Caco-2 (cell line): Measurements from ENCODE around the gene EZH2. TPM values are rescaled to one million over a fixed set of nuclear protein-coding genes. Genes with fewer than 3 reads are reported as not detected.

Source experiments
- BruUV-seq: library from RNA; stranded (reverse); fragments of 400-500 nt; replicated peaks from 2 replicates; lab custom pipeline; 2021; lab: Mats Ljungman, UMichigan
- CTCF ChIA-PET: fragments of 300-600 bp; sonication (Branson Sonifier 250); formaldehyde crosslinking; loops from one replicate; lab custom pipeline; 2022; ENCODE audit warnings: antibody characterized with exemption; lab: Charles Lee
- POLR2A ChIA-PET: fragments of 300-600 bp; sonication (Branson Sonifier 250); formaldehyde crosslinking; loops from one replicate; lab custom pipeline; 2022; ENCODE audit warnings: antibody characterized with exemption; lab: Charles Lee
- DNase-seq, 2 experiments: peaks; one replicate each; pipeline versions ENCODE4 v3.0.0 to v3.0.0-alpha.2; 2020 to 2022
- H3K27me3 ChIP-seq: replicated peaks from 2 replicates; pipeline ENCODE4 v1.6.0; 2011; ENCODE audit warnings: low read length; ENCODE audit not compliant: control insufficient read depth, insufficient read depth
- H3K36me3 ChIP-seq: 2 replicates; pipeline ENCODE4 v1.5.1; 2011; ENCODE audit warnings: low read length; ENCODE audit not compliant: control insufficient read depth, insufficient read depth
- H3K4me1 ChIP-seq: fragments of 250-450 bp; sonication (Bioruptor Pico); 2 replicates; pipeline ENCODE4 v1.5.1; 2020; ENCODE audit warnings: mild to moderate bottlenecking
- H3K4me3 ChIP-seq: 2 replicates; pipeline ENCODE4 v1.5.1; 2011; ENCODE audit warnings: low read depth, mild to moderate bottlenecking, control low read depth, low read length
- H3K9me3 ChIP-seq: fragments of 250-450 bp; sonication (Bioruptor Pico); 2 replicates; pipeline ENCODE4 v1.5.1; 2020; ENCODE audit warnings: mild to moderate bottlenecking, moderate library complexity
- H3K27ac Mint-ChIP-seq: one replicate; pipeline ENCODE4 v1.8.0; 2022; ENCODE audit warnings: mixed read lengths; ENCODE audit not compliant: unreplicated experiment
- H3K27me3 Mint-ChIP-seq: one replicate; pipeline ENCODE4 v1.8.0; 2022; ENCODE audit warnings: mixed read lengths; ENCODE audit not compliant: insufficient read depth, unreplicated experiment
- H3K36me3 Mint-ChIP-seq: one replicate; pipeline ENCODE4 v1.8.0; 2022; ENCODE audit warnings: mild to moderate bottlenecking, mixed read lengths; ENCODE audit not compliant: insufficient read depth, unreplicated experiment
- H3K4me1 Mint-ChIP-seq: one replicate; pipeline ENCODE4 v1.8.0; 2022; ENCODE audit warnings: low read depth, mixed read lengths; ENCODE audit not compliant: unreplicated experiment
- H3K4me3 Mint-ChIP-seq: one replicate; pipeline ENCODE4 v1.8.0; 2022; ENCODE audit warnings: mild to moderate bottlenecking, moderate library complexity, mixed read lengths; ENCODE audit not compliant: unreplicated experiment
- H3K9me3 Mint-ChIP-seq: one replicate; pipeline ENCODE4 v1.8.0; 2022; ENCODE audit warnings: mixed read lengths; ENCODE audit not compliant: unreplicated experiment
- intact Hi-C: fragments of 100-400 bp; cut with micrococcal nuclease; formaldehyde crosslinking; loops from one replicate; pipeline ENCODE4 v1.10.0; 2022; ENCODE audit not compliant: unreplicated experiment
- total RNA-seq: library from RNA; stranded (reverse); gene quantifications from 2 replicates; pipeline ENCODE4 v1.2.3, GENCODE V29; 2022
- TF ChIP-seq, protein P1 (sequence below), 2 experiments: fragments of 200-600 bp in 1 of 2; IDR thresholded peaks; 1 replicate in 1 of 2; 2 replicates in 1 of 2; pipeline versions ENCODE4 v1.5.1 to v1.8.0; 2011 to 2022; ENCODE audit warnings: antibody characterized with exemption in 1 of 2, control low read depth in 1 of 2, inconsistent platforms in 1 of 2, low read depth in 1 of 2, low read length in 1 of 2, mild to moderate bottlenecking in 1 of 2, moderate library complexity in 1 of 2; ENCODE audit not compliant: insufficient read depth in 1 of 2, severe bottlenecking in 1 of 2, unreplicated experiment in 1 of 2

Gene EZH2
- total RNA-seq, 1 experiment from 2014 or later, result 63.7 TPM

DNA sequence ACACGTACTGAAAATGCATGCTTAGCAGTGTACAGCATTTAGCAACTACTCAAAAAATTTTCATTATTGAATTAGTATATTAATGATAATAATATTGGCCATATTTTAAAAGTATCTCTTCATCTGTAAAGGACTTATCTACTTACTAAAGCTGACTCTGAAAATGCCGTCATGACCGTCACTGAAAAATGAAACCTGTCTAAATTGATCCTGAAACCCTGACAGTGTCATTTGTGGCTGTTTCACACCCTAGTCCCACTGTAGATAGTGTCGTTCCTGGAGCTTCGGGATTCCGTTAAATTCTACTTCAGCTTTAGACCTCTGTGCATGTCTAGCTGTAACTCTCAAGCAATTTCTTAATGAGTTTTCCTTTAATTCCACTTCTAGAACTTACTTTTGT lies 35.8 kb upstream of the EZH2 start:
- Mint-ChIP-seq H3K27ac (no peak overlapping the region), H3K4me3 (no peak overlapping the region), H3K4me1 (peaks cover 12% of the 10 kb centered on the region), H3K36me3 (no peaks in the 10 kb centered on the region), H3K27me3 (no peaks in the 10 kb centered on the region), H3K9me3 (no peaks in the 10 kb centered on the region)
- Histone ChIP-seq H3K9me3 (no peaks in the 10 kb centered on the region), H3K4me1 (no peaks in the 10 kb centered on the region), H3K36me3 (no peaks in the 10 kb centered on the region), H3K27me3 (no peaks in the 10 kb centered on the region), H3K4me3 (no peak overlapping the region)
- ChIA-PET POLR2A (no interaction called here), CTCF (no interaction called here)
- TF ChIP-seq, protein P1, sequence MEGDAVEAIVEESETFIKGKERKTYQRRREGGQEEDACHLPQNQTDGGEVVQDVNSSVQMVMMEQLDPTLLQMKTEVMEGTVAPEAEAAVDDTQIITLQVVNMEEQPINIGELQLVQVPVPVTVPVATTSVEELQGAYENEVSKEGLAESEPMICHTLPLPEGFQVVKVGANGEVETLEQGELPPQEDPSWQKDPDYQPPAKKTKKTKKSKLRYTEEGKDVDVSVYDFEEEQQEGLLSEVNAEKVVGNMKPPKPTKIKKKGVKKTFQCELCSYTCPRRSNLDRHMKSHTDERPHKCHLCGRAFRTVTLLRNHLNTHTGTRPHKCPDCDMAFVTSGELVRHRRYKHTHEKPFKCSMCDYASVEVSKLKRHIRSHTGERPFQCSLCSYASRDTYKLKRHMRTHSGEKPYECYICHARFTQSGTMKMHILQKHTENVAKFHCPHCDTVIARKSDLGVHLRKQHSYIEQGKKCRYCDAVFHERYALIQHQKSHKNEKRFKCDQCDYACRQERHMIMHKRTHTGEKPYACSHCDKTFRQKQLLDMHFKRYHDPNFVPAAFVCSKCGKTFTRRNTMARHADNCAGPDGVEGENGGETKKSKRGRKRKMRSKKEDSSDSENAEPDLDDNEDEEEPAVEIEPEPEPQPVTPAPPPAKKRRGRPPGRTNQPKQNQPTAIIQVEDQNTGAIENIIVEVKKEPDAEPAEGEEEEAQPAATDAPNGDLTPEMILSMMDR (IDR thresholded peaks at IDR 0.05; ENCODE audit: insufficient read depth in 1 of 2, low read depth in 1 of 2, low read length in 1 of 2, severe bottlenecking in 1 of 2, unreplicated experiment in 1 of 2), result no peak
- DNase-seq, result no peak
- no TSS peak for BruUV-seq
- intact Hi-C loops, result no loop called here

DNA sequence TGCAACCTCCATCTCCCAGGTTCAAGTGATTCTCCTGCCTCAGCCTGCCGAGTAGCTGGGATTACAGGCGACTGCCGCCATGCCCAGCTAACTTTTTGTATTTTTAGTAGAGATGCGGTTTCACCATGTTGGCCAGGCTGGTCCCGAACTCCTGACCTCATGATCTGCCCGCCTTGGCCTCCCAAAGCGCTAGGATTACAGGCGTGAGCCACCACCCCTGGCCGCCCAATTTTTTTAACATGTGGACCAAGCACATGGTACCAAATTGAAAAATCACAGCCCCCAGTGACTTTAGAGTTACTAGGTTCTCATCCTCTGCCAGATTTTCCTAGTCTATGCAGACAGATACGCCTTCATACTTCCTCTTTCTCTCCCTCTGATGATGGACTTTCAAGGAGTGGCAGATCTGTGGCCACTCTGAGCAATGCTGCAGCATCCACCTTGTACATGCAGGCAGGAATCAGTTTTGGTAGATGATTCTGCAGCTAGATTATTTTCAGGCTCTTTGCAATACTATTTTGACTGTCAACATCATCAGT lies 34.0 kb upstream of the EZH2 start:
- no peak overlapping the region for H3K4me3 ChIP-seq
- H3K4me1 Mint-ChIP-seq, result peaks cover 19% of the 10 kb centered on the region
- no peaks in the 10 kb centered on the region for H3K27me3 Mint-ChIP-seq
- POLR2A ChIA-PET, result no interaction called here
- DNase-seq, result no peak
- H3K4me1 ChIP-seq, result peaks cover 7% of the 10 kb centered on the region
- H3K9me3 ChIP-seq, result no peaks in the 10 kb centered on the region
- H3K4me3 Mint-ChIP-seq, result no peak overlapping the region
- intact Hi-C loops, result no loop called here
- no peaks in the 10 kb centered on the region for H3K27me3 ChIP-seq
- CTCF ChIA-PET, result no interaction called here
- no peak overlapping the region for H3K27ac Mint-ChIP-seq
- no peaks in the 10 kb centered on the region for H3K36me3 ChIP-seq
- TF ChIP-seq, protein P1 (IDR thresholded peaks at IDR 0.05; ENCODE audit: insufficient read depth in 1 of 2, low read depth in 1 of 2, low read length in 1 of 2, severe bottlenecking in 1 of 2, unreplicated experiment in 1 of 2), result no peak
- no peaks in the 10 kb centered on the region for H3K36me3 Mint-ChIP-seq
- H3K9me3 Mint-ChIP-seq, result no peaks in the 10 kb centered on the region
- BruUV-seq, result no TSS peak

DNA sequence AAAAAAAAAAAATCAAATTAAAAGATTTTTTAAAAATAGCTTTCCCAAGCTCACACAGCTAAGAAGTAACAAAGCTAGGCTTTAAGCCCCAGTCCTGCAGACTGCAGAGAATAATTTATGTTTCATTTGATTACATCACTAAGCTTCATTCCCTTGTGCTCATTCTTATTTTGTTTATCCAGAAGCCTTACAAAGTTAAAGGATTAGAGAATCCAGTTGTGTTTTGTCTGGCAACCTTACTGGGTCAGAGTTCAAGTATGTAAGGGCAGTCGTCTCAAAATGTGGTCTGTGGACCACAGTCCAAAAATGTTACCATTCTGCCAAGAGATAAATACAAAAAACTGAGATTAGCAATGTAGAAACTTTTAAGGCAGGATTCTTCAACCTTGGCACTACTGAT lies 32.1 kb upstream of the EZH2 start:
- POLR2A ChIA-PET, result no interaction called here
- no peak for DNase-seq
- H3K4me1 Mint-ChIP-seq, result peaks cover 14% of the 10 kb centered on the region
- no peaks in the 10 kb centered on the region for H3K27me3 Mint-ChIP-seq
- BruUV-seq, result no TSS peak
- no peaks in the 10 kb centered on the region for H3K9me3 ChIP-seq
- no peaks in the 10 kb centered on the region for H3K36me3 ChIP-seq
- TF ChIP-seq, protein P1 (IDR thresholded peaks at IDR 0.05; ENCODE audit: insufficient read depth in 1 of 2, low read depth in 1 of 2, low read length in 1 of 2, severe bottlenecking in 1 of 2, unreplicated experiment in 1 of 2), result no peak
- H3K4me3 Mint-ChIP-seq, result no peak overlapping the region
- peaks cover 7% of the 10 kb centered on the region for H3K4me1 ChIP-seq
- intact Hi-C loops, result no loop called here
- no peak overlapping the region for H3K4me3 ChIP-seq
- CTCF ChIA-PET, result no interaction called here
- H3K36me3 Mint-ChIP-seq, result no peaks in the 10 kb centered on the region
- no peak overlapping the region for H3K27ac Mint-ChIP-seq
- no peaks in the 10 kb centered on the region for H3K9me3 Mint-ChIP-seq
- H3K27me3 ChIP-seq, result no peaks in the 10 kb centered on the region
